ENCODE measurements around the gene TSPAN18.

TSPAN18 gene

DNA sequence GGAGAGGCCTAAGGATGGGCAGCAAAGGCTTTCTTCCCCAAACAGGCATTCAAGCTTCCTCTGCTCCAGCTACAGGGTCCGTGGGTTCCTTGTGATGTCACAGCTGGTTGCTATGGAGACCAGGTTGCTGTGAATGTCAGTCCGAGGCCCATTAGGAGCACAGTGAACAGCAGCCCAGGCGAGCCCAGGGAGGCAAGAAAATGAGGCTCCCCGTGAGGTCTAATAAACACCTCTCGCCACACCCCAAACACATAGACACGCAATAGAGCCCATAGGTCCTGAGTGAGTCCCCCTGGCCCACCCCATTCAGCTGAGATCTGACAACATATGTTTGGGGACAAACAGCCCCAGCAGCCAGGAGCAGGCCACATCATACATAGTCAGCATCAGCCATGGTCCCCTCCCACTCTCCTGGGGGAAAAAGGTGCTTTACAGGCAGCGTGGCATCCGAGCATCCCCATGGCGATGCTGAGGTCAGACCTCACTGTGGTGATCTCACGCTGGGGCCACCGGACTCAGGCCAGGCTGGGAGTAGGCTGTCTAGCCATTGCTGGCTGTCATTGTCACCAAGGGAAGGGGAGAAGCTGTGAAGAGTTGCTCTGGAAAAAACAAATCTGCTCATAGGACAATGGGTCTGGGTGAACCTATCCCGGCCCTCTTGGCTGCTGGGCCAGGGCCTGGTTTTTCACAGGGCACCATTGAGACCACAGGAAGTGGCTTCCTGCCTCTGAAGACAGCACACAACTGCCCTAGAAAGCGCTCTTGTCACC is 247.1 kb downstream of the TSPAN18 start:
- DNase-seq (ENCODE audit: low read depth in 1 of 2, low spot score in 1 of 2): no peak

DNA sequence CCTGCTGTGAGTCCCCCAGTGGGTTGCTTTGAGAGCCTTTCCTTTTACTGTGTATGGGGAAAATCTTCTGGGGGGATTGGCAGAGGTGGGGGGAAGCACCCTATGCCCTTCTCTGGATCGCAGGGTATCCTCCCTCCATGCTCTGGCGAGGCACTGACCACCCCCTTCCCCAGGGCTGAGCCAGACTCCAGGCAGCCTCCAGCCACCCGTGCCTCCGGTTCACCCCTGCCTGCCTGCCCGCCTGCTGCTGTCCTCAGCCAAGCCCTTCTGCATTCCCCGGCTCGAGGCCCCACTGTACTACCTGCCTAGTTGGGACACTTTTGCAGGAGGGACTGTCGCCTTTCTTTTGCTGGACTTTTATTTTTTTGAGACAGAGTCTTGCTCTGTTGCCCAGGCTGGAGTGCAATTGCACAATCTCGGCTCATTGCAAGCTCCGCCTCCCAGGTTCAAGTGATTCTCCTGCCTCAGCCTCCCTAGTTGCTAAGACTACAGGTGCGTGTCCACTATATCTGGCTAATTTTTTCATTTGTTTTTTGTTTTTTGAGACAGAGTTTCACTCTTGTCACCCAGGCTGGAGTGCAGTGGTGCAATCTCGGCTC is 247.7 kb downstream of the TSPAN18 start:
- DNase-seq (ENCODE audit: low read depth in 1 of 2, low spot score in 1 of 2): no peak

DNA sequence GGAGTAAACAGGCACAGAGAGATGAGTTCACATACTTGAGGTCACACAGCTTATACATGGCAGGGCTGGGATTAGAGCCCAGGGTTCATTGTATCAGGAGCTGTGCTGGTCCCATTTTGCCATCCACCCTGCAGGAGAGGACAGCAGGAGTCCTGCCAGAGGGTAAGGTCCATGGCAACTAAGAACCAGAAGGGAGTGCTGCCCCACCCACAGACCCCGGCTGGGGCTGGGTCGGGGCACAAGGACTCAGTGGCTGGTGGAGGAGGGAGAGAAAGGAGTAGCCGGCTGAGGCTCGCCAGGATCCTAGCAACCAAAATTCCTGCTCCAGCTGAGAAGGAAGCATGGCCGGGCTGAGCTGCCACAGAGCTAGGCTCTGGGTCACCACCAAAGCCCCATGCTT is 249.8 kb downstream of the TSPAN18 start:
- no peak for DNase-seq (ENCODE audit: low read depth in 1 of 2, low spot score in 1 of 2)

DNA sequence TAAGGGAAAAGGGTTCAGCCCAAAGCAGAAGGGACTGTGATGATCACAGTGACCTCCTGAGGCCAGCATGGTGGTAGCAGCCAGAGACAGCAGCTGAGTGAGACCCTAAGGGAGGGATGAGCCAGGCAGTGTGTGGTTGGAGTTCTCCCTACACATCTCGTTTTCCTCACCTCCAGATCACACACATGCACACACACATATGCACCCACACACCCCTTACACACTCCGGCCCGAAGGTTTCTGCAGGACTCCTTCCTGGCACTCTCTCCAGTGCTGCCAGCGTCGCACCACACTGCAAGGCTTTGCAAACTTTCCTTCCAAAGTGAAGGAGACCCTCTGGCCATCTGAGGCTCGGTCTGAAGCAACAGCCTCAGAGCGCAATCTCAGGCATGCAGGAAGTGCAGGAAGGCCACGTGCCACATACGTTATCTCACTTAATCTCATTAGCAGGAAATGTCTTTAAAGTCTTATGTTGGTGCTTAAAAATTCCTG is 250.8 kb downstream of the TSPAN18 start:
- DNase-seq (ENCODE audit: low read depth in 1 of 2, low spot score in 1 of 2): no peak

DNA sequence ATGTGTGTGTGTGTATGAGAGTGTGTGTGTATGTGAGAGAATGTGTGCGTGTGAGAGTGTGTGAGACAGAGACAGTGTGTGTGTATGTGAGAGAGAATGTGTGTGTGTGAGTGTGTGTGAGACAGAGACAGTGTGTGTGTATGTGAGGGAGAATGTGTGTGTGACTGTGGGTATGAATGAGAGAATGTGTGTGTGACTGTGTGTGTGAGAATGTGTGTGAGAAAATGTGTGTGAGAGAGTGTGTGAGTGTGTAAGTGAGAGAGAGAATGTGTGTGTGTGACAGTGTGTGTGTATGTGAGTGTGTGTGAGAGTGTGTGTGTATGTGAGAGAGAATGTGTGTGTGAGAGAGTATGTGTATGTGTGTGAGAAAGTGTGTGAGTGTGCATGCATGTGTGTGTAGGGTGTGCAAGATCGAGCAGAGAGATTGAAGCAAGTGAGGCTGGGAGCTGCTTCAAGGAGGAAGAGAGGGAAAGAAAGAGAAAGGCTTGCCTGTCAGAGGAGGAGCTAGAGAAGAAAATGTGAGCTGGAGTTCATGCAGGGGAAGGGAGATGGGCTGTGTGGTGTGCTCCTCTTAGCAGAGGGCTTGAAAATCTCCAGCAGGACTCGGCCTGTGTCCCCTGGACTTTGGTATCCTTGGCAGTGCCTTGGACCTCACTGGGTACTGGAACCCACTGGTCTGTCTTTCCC is 251.7 kb downstream of the TSPAN18 start:
- no peak for DNase-seq (ENCODE audit: low read depth in 1 of 2, low spot score in 1 of 2)

DNA sequence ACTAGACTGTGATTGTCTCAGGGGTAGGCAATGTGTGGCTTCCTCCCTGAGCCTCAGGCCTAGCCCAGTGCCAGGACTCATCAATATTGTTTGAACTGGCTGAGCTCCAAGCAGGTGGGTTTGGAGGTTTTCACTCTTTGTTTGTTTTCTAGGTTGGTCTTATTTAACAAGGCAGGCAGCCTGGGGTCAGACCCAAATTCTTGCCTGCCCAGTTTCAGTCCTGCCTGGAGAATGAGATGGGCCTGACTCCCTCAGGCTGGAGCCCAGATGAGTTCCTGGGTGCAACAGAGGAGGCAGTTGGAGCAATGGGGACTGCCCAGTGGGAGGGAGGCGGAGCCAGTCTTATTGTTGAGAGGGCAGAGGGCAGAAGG is 252.2 kb downstream of the TSPAN18 start:
- no peak for DNase-seq (ENCODE audit: low read depth in 1 of 2, low spot score in 1 of 2)

DNA sequence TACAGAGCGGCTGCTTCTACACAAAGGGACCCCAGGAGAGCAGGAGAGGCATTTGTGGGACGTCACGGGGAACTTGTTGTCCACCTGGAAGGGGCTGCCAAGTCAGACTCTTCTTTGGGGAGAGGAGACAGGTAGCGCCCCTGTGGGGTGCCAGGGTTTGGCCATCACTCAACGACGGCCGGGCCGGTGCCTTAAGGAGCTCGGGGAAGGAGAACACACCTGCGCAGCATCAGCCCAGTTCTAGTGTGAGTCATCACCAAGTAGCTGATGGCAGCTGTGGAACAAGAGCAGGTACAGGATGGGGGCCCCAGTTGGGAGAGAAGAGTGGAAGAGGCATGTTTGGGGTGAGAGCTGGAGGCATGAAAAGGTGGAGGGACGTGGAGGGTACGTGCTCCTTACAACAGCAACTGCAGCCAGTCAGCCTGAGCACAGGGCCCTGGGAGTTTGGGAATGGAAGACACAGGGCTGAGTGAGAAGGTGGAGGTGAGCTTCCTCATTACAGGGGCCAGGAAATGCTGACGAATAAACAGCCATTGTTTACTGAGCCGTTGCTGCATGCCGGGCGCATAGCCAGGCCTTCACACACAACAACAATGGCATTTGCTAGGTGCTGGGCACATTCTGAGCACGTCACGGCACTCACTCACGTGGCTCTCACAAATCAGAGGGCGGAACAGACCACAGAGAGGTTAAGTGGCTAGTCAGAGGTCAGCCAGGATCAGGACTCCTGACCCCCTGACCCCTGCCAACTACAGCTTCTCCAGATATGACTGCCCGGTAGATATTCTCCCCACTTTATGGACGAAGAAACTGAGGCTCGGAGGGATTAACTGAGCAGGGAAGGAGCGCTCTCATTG is 253.0 kb downstream of the TSPAN18 start:
- DNase-seq (ENCODE audit: low read depth in 1 of 2, low spot score in 1 of 2): no peak

DNA sequence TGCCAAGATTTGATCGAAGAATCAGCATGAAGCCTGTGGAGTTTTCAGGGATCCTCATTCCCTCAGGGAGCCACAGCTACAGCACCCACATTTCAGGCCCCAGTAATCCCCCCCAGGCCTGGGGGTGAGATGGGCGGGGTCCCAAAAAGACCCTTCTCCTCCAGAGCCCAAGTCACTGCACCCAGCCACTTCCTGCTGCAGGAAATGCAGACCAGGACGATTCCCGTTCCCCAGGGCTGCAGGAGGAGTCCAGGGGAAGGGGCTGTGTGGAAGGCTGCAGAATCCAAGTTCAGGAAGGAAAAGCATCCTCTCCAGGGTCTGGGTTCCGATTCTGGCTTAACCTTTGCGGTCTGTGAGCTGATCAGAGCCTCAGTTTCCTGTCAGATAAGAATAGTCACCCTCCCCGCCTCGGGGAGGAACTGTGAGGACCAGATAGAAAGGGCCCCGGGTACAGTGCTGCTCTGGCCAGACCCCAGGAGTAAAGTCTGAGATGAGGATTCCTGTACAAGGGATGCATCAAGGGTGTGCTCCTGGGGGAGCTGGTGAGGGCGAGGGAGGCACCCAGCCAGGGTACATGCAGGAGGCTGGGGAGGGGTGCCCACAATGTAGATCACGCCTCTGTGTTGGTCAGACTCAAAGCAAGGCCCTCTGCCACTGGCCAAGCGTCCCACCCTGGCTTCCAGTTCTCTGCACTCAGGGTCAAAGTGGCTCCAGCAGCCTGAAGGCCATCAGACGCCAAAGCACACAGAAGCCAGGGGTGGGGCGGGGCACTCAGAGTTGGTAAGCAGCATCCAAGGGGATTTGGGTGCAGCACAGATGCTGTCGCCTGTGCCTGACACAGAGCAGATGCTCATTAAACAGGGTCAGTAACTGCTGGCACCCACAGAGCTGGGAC is 254.0 kb downstream of the TSPAN18 start:
- DNase-seq (ENCODE audit: low read depth in 1 of 2, low spot score in 1 of 2): no peak
